Panc1 (cell line): Measurements from ENCODE around the gene LATS2.

ENCODE experiments used
- CTCF ChIP-seq: fragments of 450-650 bp; IDR thresholded peaks from 2 replicates; pipeline ENCODE4 v1.5.1; 2017; ENCODE audit warnings: mild to moderate bottlenecking
- POLR2AphosphoS5 ChIP-seq: IDR thresholded peaks from 2 replicates; pipeline ENCODE4 v1.6.1; 2012; ENCODE audit warnings: mild to moderate bottlenecking, low read depth, low read length, moderate library complexity
- REST ChIP-seq, 2 experiments: IDR thresholded peaks; 2 replicates each; pipeline ENCODE4 v1.6.1; 2011 to 2012; ENCODE audit warnings: low read depth in 2 of 2, control low read depth in 1 of 2, low read length in 1 of 2, mild to moderate bottlenecking in 1 of 2, moderate library complexity in 1 of 2; ENCODE audit not compliant: insufficient read depth in 1 of 2

DNA sequence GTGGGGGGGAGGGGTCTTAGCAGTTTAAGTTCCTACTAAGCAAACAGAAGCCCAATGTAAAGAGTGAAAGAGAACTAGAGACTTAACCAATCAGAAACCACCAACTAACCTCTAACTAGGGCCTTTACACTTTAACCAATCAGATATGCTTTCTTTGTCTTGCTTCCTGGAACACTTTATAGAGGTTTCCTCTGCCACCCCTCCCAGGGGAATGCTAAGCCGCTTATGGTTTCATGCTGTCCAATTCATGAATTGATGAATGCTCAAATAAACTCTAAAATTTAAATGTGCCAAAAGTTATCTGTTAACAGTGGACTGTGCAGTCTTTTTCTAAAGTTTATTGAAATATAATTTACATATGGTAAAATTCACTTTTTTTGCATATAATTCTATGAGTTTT, 33.9 kb upstream of the LATS2 start:
- TF ChIP-seq CTCF (no peak), POLR2AphosphoS5 (no peak), REST (IDR thresholded peaks at IDR 0.05; ENCODE audit: insufficient read depth in 1 of 2, low read depth in 2 of 2, low read length in 1 of 2) (no peak)
